ENCODE results near the gene POC1A. TPM values are rescaled to one million over a fixed set of nuclear protein-coding genes. Genes with fewer than 3 reads are reported as not detected.

The POC1A gene
- total and polyA plus RNA-seq, 9 of the 15 experiments (the other 6 are each of a cell fraction or from before 2014, with no cell fraction given) = 7.2 to 17.5 (median 12.1) TPM

- Histone ChIP-seq H3K4me2 (ENCODE audit: insufficient read depth, low read length) (no peak overlapping the region), H3K4me1 (replicated peaks in 1 of 2; ENCODE audit: control insufficient read depth in 2 of 2, insufficient read depth in 2 of 2, low read length in 2 of 2) (peaks cover 21 to 27% of the 10 kb centered on the region in 2 experiments), H3K27ac (ENCODE audit: extremely low read depth, low read depth, low read length) (no peak overlapping the region), H2AFZ (ENCODE audit: low read depth, low read length) (no peak overlapping the region), H3K36me3 (ENCODE audit: control insufficient read depth, insufficient read depth, low read length) (peaks cover 29% of the 10 kb centered on the region; the same call in 1 of the 3 replicates), H3K9me3 (replicated peaks; ENCODE audit: control insufficient read depth, insufficient read depth, low read depth, low read length) (no peaks in the 10 kb centered on the region), H3K9me1 (ENCODE audit: control insufficient read depth, insufficient read depth, low read length) (no peaks in the 10 kb centered on the region), H3K9ac (ENCODE audit: insufficient read depth in 1 of 2, low read depth in 2 of 2, low read length in 2 of 2) (no peak overlapping the region), H3K4me3 (no peak overlapping the region), H4K20me1 (replicated peaks; ENCODE audit: control insufficient read depth, insufficient read depth, low read length) (no peaks in the 10 kb centered on the region), H3K79me2 (ENCODE audit: control insufficient read depth, insufficient read depth, low read length) (no peaks in the 10 kb centered on the region), H3K27me3 (ENCODE audit: control insufficient read depth in 2 of 2, insufficient read depth in 2 of 2, low read length in 2 of 2) (no peaks in the 10 kb centered on the region)
- no peak for FAIRE-seq
- TF ChIP-seq MECOM (CRISPR knock-in tag; IDR thresholded peaks at IDR 0.05) (no peak), MTA3 (IDR thresholded peaks at IDR 0.05; ENCODE audit: borderline replicate concordance) (no peak), BRF1 (IDR thresholded peaks at IDR 0.05; ENCODE audit: borderline replicate concordance, extremely low read depth, insufficient read length) (no peak), MEF2D (tag; conservative IDR thresholded peaks at IDR 0.05; ENCODE audit: low read depth) (no peak), EHMT2 (IDR thresholded peaks at IDR 0.05) (no peak), NCOA6 (IDR thresholded peaks at IDR 0.05) (no peak), MAFK (IDR thresholded peaks at IDR 0.05; ENCODE audit: low read length) (no peak), NR2C1 (IDR thresholded peaks at IDR 0.05) (no peak), NR2C1 (tag; IDR thresholded peaks at IDR 0.05) (no peak)
- TF ChIP-seq, protein P1, sequence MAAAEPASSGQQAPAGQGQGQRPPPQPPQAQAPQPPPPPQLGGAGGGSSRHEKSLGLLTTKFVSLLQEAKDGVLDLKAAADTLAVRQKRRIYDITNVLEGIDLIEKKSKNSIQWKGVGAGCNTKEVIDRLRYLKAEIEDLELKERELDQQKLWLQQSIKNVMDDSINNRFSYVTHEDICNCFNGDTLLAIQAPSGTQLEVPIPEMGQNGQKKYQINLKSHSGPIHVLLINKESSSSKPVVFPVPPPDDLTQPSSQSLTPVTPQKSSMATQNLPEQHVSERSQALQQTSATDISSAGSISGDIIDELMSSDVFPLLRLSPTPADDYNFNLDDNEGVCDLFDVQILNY (CRISPR knock-in tag; IDR thresholded peaks at IDR 0.05) = no peak
- intact Hi-C loops (cut with micrococcal nuclease) = no loop called here
- DNase-seq (ENCODE audit: extremely low read depth in 1 of 4, low spot score in 3 of 4) = no peak
- POLR2A ChIA-PET = no interaction called here
- CTCF ChIA-PET (ENCODE audit: low intra/inter-chr PET ratio) = no interaction called here
- no peak for ATAC-seq
- in situ Hi-C loops (cut with MboI) = no loop called here
- WGBS (ENCODE audit: insufficient coverage, low coverage, missing lambda C conversion rate) = 67% methylated on average over 1 of the region's 1 CpG
- BruUV-seq (replicated peaks) = no TSS peak
Observed at GRCh38 chr3:52092271-52092660, 62.0 kb downstream of the POC1A start.

Data from K562 (cell line).